ENCODE results near the gene HOXD3. TPM values are rescaled to one million over a fixed set of nuclear protein-coding genes. Genes with fewer than 3 reads are reported as not detected.

Gene HOXD3
- total and polyA plus RNA-seq, 12 donors: 2.0 to 41.3 (median 10.6) TPM

- intact Hi-C loops (cut with DNase I): no loop called here
- H3K4me3 ChIP-seq: peak overlapping the region in 2 of 4 donors; percentile 42 to 78
- H3K4me1 ChIP-seq (replicated peaks in 1 of 2): peaks cover 17 to 40% of the 10 kb centered on the region in 2 donors
- TF ChIP-seq POLR2A (IDR thresholded peaks at IDR 0.05) (no peak), CTCF (IDR thresholded peaks at IDR 0.05) (no peak)
- peaks cover 0 to 2% of the 10 kb centered on the region in 2 donors for H3K36me3 ChIP-seq (replicated peaks in 1 of 2)
- no peaks in the 10 kb centered on the region for H3K27me3 ChIP-seq
- peak in 2 of 7 donors; percentile 16 to 46 for DNase-seq
- H3K9me3 ChIP-seq (replicated peaks in 1 of 3): no peaks in the 10 kb centered on the region
- peak overlapping the region; percentile 66 to 99 (median 89) for H3K27ac ChIP-seq
- 17 to 36% (median 22%) methylated on average over 15 of the region's 15 CpGs for WGBS, 4 donors
Measured at GRCh38 chr2:176130957-176131847, 25.9 kb upstream of the HOXD3 start.

- peak overlapping the region in 4 of 5 donors; percentile 62 to 97 (median 78) for H3K27ac ChIP-seq
- no peak for DNase-seq
- TF ChIP-seq POLR2A (IDR thresholded peaks at IDR 0.05) (no peak), CTCF (IDR thresholded peaks at IDR 0.05) (no peak)
- no peaks in the 10 kb centered on the region for H3K27me3 ChIP-seq
- peaks cover 0 to 2% of the 10 kb centered on the region in 2 donors for H3K36me3 ChIP-seq (replicated peaks in 1 of 2)
- H3K9me3 ChIP-seq (replicated peaks in 1 of 3): no peaks in the 10 kb centered on the region
- peaks cover 17 to 39% of the 10 kb centered on the region in 2 donors for H3K4me1 ChIP-seq (replicated peaks in 1 of 2)
- intact Hi-C loops (cut with DNase I): no loop called here
- H3K4me3 ChIP-seq: peak overlapping the region in 2 of 4 donors; percentile 42 to 78
- WGBS, 4 donors: 32 to 56% (median 48%) methylated on average over 4 of the region's 4 CpGs
Measured at GRCh38 chr2:176131848-176132158, 25.3 kb upstream of the HOXD3 start.

- TF ChIP-seq POLR2A (IDR thresholded peaks at IDR 0.05): peak in 1 of 2 donors; percentile 12
- TF ChIP-seq CTCF (IDR thresholded peaks at IDR 0.05): no peak
- peaks cover 17 to 33% of the 10 kb centered on the region in 2 donors for H3K4me1 ChIP-seq (replicated peaks in 1 of 2)
- peak in 4 of 7 donors; percentile 10 to 58 (median 34) for DNase-seq
- H3K27ac ChIP-seq: peak overlapping the region; percentile 37 to 97 (median 65)
- no peaks in the 10 kb centered on the region for H3K9me3 ChIP-seq (replicated peaks in 1 of 3)
- peaks cover 0 to 2% of the 10 kb centered on the region in 2 donors for H3K36me3 ChIP-seq (replicated peaks in 1 of 2)
- 35 to 67% (median 45%) methylated on average over 33 of the region's 33 CpGs for WGBS, 4 donors
- H3K27me3 ChIP-seq: no peaks in the 10 kb centered on the region
- intact Hi-C loops (cut with DNase I): no loop called here
- peak overlapping the region in 2 of 4 donors; percentile 42 to 78 for H3K4me3 ChIP-seq
Measured at GRCh38 chr2:176132205-176133171, 24.6 kb upstream of the HOXD3 start.

- intact Hi-C loops (cut with DNase I): no loop called here
- Histone ChIP-seq H3K27me3 (no peaks in the 10 kb centered on the region), H3K36me3 (replicated peaks in 1 of 2) (peaks cover 0 to 2% of the 10 kb centered on the region in 2 donors), H3K9me3 (replicated peaks in 1 of 3) (no peaks in the 10 kb centered on the region), H3K27ac (peak overlapping the region in 3 of 5 donors; percentile 65 to 97 (median 89)), H3K4me3 (no peak overlapping the region), H3K4me1 (replicated peaks in 1 of 2) (peaks cover 21 to 39% of the 10 kb centered on the region in 2 donors)
- peak in 2 of 7 donors; percentile 27 to 57 for DNase-seq
- TF ChIP-seq POLR2A (IDR thresholded peaks at IDR 0.05) (no peak), CTCF (IDR thresholded peaks at IDR 0.05) (no peak)
Measured at GRCh38 chr2:176133389-176133788, 23.7 kb upstream of the HOXD3 start.
